ENCODE data around the gene MARCHF10.

MARCHF10 gene

DNA sequence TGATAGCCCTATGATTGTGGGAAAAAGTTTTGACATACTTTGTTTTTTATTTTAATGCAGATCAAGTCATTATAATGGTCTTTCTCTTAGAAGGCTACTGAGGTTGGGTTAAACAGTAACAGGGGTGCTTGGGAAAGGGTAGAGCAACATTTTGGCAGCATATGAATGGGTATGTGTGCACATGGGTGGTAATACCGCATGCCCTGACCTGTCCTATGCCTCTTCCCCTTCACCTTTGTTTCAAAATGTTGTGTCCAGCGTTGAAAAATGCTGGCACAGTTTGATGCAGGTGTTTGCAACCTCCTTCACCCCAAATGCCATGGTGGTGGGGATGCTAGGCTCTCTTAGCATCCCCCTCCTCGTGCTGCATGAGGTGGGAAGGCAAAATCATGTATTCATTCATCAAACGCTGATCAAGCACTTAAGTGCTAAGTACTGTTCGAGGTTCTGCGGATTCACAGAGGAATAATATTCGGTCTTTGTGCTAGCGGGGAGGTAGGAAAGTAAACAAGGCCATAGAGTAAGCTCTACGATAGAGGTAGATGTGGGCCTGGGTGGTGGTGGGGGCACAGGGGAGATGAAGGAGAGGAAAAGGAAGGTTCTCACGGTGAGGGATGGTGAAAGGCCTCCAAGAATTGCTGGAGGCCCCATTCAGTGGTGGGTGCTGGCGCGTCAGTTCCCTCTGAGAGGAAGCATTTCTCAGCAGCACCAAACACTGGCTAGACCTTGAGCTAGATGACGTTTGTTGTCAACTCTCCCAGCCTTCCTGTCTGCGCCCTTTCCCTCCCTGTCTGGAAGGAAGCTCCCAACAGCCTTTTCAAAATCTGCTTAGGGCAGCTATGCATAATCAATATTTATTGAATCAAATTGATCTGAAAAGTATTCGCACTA is 13.3 kb upstream of the MARCHF10 start:
- DNase-seq (ENCODE audit: low read depth in 2 of 2, low spot score in 1 of 2), result no peak

GRCh38 chr17:62819511-62820221 is 11.6 kb upstream of the MARCHF10 start:
- no peak for DNase-seq (ENCODE audit: low read depth in 2 of 2, low spot score in 1 of 2)

DNA sequence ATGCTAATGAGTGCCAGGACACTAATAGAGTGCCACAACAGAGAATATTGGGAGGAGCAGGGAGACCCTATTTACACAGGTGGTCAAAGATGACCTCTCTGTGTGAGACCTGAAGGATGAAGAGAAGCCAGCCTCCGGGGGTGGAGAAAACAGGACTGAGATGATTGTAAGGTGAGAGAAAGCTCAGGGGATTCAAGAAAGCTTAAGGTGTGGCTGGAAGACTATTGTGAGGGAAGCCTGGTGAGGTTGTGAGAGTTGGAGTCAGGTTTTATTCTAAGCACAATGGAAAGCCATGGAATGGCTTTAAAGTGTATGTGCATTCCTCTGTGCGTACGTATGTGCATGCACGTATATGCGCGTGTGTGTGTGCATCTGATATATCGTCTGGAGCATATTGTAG is 10.4 kb upstream of the MARCHF10 start:
- no peak for DNase-seq (ENCODE audit: low read depth in 2 of 2, low spot score in 1 of 2)

DNA sequence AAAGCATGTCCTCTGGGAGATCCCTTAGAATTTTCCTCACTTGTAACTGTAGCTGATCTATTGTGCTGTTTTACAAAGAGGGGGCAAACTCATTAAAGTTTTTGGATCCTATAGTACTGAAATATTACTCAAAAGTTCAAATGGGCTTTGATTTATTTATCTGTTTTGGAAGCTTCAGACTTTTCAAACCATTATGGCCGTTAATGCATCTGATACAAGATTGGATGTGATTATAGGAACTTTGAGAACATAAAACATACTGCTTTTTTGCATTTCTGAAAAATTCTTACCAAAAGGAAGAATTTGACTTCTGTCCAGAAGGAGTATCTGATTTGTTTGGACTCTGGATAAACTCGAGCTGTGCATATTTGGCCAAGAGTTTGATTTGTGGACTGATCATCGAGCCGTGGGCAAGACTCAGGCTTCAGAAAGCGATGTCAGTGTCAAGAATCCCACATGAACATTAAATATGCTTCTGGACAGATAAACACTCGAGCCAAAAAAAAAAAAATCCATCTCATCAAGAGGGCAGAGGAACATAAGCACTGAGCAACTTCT is 8.2 kb upstream of the MARCHF10 start:
- DNase-seq (ENCODE audit: low read depth in 2 of 2, low spot score in 1 of 2), result no peak

- no peak for DNase-seq (ENCODE audit: low read depth in 2 of 2, low spot score in 1 of 2)
Observed at GRCh38 chr17:62809656-62810055, 1.5 kb upstream of the MARCHF10 start.

DNA sequence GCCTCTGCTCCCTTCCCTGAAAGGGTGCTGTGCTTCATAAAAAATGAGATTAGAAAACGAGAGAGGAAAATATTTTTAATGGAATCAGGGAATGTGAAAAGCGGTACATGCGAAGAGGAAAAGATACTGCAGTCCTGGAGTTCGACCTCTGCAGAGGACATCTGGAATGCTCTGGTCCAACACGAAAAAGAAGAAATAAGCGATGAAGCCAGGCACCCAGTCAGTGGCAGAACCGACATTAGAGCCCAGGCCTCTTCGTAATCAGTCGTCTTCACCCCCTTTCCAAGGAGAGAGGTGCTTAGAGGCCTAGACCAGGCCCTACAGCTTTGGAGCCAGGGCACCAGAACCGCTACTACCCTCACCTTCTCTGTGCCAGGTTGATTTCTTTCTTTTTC is 459 bp upstream of the MARCHF10 start:
- DNase-seq (ENCODE audit: low read depth in 2 of 2, low spot score in 1 of 2), result no peak

DNA sequence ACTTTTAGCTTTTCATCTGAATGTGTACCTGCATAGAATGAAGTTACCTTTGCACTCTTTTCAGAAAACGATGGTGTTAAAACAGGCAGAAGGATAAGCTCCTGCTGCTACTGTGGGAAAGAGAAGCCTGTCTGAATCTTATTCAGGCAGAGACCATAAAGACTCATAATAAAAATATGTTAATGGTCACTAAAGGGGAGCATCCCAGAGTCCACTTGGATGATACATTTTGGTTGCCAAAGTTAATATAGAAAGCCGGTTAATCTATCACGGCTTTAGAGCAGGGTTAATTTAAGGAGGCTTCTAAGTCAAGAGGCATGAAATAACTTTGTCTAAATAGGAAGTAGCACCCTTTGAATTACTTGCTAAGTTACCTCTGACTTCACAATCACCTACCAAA is 2.9 kb downstream of the MARCHF10 start:
- DNase-seq (ENCODE audit: low read depth in 2 of 2, low spot score in 1 of 2), result no peak

DNA sequence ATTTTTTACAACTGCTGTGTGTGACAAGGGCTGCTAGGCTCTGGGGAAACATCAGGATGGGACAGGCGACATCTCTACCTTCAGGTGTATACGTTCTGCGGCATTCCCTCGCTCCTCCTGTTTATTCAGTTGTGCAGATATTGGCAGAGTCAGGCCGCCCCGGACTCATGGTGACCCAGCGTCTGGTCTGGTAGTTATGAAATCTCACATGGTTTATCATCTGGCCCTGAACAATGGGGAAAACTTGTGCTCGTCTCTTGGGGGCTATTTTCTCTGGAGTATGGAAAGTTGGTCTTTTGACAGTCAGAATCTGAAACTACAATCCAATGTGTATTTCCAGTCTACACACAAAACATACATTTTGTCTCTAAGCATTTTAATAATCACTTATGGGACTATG is 3.3 kb downstream of the MARCHF10 start:
- DNase-seq (ENCODE audit: low read depth in 2 of 2, low spot score in 1 of 2), result no peak

DNA sequence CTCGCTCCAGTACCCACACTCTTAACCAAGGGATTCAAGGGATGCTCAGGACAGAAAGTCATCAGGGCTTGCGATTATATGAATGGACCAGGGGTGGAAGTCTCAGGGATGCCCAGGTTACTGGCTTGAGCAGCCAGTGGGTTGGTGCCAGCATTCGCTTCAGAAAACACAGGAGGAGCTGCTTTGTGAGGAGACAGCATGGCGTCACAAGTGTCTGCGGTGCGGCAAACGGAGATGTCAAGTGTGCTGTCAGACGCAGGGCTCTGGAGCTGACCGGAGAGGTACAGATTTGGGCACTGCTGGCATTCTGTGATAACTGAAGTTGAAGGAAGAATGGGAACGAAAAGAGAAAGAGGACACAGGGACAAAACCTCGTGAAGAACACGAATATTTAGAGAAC is 4.1 kb downstream of the MARCHF10 start:
- no peak for DNase-seq (ENCODE audit: low read depth in 2 of 2, low spot score in 1 of 2)

GRCh38 chr17:62802561-62803205 is 5.4 kb downstream of the MARCHF10 start:
- no peak for DNase-seq (ENCODE audit: low read depth in 2 of 2, low spot score in 1 of 2)

GRCh38 chr17:62801553-62802114 is 6.5 kb downstream of the MARCHF10 start:
- DNase-seq (ENCODE audit: low read depth in 2 of 2, low spot score in 1 of 2), result no peak

GRCh38 chr17:62800585-62800984 is 7.5 kb downstream of the MARCHF10 start:
- no peak for DNase-seq (ENCODE audit: low read depth in 2 of 2, low spot score in 1 of 2)

DNA sequence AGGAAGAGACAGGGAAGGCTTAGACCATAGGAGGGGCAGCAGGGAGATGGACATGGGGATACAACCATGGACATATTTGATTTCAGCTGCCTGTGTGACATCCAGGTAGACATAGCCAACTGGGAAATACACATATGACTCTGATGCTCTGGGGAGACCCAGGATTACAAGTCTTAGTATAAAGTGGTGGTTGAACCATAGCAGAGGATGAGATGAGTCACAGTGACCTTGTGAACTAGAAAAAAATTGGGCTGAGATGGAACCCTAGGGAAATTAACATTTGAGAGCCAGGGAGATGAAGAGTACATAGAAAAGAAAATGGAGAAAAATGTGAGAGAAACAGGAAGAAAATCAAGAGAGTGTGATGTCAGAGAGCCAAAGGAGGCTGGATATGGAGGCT is 10.2 kb downstream of the MARCHF10 start:
- DNase-seq (ENCODE audit: low read depth in 2 of 2, low spot score in 1 of 2), result no peak

DNA sequence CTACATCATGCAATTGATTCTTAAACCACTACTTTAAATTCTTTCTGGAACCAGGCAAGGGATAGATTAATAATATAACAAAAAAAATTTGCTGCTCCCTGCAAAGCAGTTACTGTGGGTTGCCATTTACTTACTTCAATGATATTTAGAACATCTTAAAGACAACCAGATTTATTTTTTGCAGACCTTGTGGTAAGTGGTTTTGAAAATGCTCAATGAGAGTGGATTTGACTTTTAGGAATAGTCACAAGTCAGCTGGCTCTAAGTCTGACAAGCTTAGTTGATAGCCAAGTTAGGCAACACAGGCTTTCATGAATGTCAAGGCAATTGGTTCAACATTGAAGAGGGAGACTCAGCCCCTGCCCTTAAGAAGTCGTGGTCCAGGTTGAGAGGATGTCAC is 11.8 kb downstream of the MARCHF10 start:
- no peak for DNase-seq (ENCODE audit: low read depth in 2 of 2, low spot score in 1 of 2)

DNA sequence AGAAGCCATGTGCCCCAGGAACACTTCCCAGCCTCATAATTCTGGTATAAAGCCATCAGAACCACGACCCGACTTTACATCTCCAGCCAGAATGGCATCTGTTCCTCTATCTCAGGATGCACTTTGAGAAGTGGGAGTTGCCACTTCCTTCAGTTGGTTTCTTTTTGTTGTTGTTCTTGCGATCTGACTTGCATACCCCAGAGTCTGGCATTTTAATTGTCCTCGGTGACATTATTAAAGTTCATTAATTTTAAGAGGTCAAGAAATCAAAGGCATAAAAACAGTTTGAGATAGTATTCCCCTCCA is 13.5 kb downstream of the MARCHF10 start:
- no peak for DNase-seq (ENCODE audit: low read depth in 2 of 2, low spot score in 1 of 2)

DNA sequence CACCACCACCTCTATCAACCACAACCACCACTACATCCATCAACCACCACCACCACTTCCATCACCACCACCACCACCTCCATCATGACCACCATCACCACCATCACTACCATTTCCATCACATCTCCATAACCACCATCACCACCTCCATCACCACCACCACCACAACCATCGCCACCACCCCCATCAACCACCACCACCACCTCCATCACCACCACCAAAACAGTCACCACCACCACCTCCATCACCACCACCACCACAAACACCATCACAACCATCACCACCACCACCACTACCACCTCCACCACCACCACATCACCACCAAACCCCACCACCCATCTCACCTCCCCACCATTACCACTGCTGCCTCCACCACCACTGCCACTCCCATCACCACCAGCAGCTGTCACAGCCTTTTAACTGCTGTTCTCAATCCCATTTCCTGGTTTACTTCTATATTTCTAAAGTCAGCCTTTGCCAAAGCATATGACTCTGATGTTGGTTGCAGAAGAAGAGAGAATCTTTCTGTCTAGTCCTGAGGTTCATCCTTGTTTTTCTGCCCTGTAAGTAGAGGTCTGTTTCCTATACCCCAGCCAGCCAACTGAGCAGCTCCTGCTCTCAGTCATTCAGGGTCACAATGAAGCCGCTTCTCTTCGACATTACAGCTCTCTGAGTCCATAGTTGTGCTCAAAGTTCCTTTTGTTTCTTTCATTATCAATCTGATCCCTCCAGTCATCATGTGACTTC is 14.0 kb downstream of the MARCHF10 start:
- DNase-seq (ENCODE audit: low read depth in 2 of 2, low spot score in 1 of 2), result no peak

DNA sequence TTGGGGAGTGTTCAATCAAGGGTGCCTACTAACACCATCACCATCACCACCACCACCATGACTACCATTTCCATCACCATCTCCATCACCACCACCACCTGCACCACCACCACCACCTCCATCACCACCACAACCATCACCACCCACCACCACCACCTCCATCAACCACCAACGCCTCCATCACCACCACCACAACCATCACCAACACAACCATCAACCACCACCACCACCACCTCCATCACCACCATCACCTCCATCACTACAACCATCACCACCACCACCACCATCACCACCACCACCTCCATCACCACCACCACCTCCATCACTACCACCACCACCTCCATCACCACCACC is 15.7 kb downstream of the MARCHF10 start:
- no peak for DNase-seq (ENCODE audit: low read depth in 2 of 2, low spot score in 1 of 2)

- no peak for DNase-seq (ENCODE audit: low read depth in 2 of 2, low spot score in 1 of 2)
Observed at GRCh38 chr17:62791767-62792446, 16.2 kb downstream of the MARCHF10 start.

DNA sequence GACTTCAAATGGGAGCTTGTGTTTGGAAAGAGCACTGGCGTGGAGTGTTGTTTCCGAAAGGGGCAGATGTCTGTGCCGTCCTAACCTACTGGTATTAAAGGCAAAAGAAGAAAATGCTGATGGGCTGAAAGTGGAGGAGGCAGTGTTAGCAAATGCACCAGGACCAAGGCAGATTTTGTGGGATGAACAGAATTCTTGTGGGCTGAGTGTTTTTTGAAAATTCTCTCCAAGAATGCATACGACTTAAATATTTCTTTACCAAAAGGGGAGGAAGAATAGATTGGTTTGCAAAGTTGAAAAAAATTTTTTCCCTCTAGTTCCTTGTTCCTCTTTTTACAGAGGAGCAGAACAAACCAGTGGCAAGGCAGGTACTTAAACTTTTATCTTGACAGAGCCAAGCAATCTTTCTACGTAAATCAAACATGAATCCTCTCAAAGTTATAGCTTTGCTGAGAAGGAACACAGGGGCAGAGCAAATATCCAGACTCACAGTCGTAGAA is 16.8 kb downstream of the MARCHF10 start:
- DNase-seq (ENCODE audit: low read depth in 2 of 2, low spot score in 1 of 2), result no peak

DNA sequence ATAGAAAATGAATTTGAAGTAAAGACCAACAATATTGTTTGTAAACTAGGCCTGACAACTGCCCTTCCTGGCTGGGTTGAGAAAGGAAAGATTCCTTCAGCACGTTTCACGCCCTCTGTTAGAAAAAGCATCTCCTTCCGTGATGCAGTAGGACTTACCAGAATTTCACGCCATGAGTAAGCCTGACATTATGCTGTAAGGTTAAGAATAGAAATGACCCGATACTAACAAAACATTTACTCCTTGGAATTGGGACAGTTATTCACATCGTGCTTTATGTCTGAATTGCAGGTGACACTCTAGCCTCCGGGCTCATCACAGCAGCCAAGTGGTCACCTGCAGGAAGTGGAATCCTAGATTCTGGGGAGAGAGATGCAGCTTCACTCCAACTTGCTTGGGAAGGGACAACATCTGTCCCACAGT is 17.5 kb downstream of the MARCHF10 start:
- no peak for DNase-seq (ENCODE audit: low read depth in 2 of 2, low spot score in 1 of 2)

Measured in stimulated activated CD8-positive, alpha-beta memory T cell treated with anti-CD3 and anti-CD28 coated beads, Interleukin-4, amount 100 ng/mL, for 4 hours (primary cell).